ENCODE data around the gene STRIP1.

The STRIP1 gene

DNA sequence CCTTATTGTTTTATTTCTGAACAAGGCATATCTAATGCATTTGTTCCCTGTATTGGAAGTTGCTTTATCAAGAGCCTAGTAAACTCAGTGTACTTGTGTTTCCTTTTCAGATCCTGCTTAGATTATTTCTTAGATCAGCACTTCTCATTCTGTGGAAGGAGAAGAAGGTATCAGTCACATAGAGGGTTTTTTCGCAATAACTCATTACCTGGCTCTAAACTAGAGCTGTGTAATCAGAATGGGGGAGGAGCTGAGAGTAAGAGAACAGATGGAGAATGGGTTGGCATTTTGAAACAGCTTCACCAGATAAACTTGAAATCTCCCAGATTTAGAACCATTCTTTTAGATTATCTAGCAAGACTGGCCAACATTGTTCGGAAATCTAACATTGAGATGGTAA is 38.9 kb upstream of the STRIP1 start:
- H3K4me1 ChIP-seq (ENCODE audit: control insufficient read depth in 1 of 2, insufficient read depth in 2 of 2, low read length in 2 of 2) = peaks cover 18 to 37% of the 10 kb centered on the region in 2 donors

DNA sequence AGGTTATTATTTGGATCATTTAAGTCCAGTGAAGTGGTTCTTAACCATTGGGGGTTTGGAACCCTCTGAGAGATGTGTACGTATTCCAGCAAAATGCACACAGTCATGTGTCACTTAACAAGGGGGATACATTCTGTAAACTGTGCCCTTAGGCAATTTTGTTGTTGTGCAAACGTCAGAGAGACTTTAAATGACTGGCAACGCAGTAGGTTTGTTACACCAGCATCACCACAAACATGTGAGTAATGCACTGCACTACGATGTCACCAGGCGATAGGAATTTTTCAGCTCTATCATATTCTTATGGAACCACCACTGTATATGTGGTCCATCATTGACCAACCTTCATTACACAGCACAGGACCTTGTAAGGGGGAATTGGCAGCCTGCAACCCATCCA is 37.9 kb upstream of the STRIP1 start:
- Histone ChIP-seq H3K4me3 (ENCODE audit: low read depth in 1 of 2, low read length in 2 of 2) (no peak overlapping the region), H3K27ac (ENCODE audit: low read depth, low read length) (no peak overlapping the region), H3K27me3 (ENCODE audit: control insufficient read depth in 1 of 2, insufficient read depth in 2 of 2, low read length in 2 of 2) (no peaks in the 10 kb centered on the region), H3K9ac (ENCODE audit: low read depth in 1 of 2, low read length in 2 of 2) (no peak overlapping the region), H3K9me3 (ENCODE audit: control insufficient read depth in 1 of 2, low read length in 2 of 2) (no peaks in the 10 kb centered on the region), H3K4me1 (ENCODE audit: control insufficient read depth in 1 of 2, insufficient read depth in 2 of 2, low read length in 2 of 2) (peaks cover 18 to 40% of the 10 kb centered on the region in 2 donors), H3K36me3 (ENCODE audit: control insufficient read depth in 1 of 2, insufficient read depth in 2 of 2, low read length in 2 of 2) (peaks cover 9 to 10% of the 10 kb centered on the region in 2 donors)

More for the DNA sequence above, 38.9 kb upstream of the STRIP1 start:
- Histone ChIP-seq H3K27me3 (ENCODE audit: control insufficient read depth in 1 of 2, insufficient read depth in 2 of 2, low read length in 2 of 2) (no peaks in the 10 kb centered on the region), H3K4me3 (ENCODE audit: low read depth in 1 of 2, low read length in 2 of 2) (no peak overlapping the region), H3K27ac (ENCODE audit: low read depth, low read length) (no peak overlapping the region), H3K9me3 (ENCODE audit: control insufficient read depth in 1 of 2, low read length in 2 of 2) (no peaks in the 10 kb centered on the region), H3K36me3 (ENCODE audit: control insufficient read depth in 1 of 2, insufficient read depth in 2 of 2, low read length in 2 of 2) (peaks cover 8 to 9% of the 10 kb centered on the region in 2 donors), H3K9ac (ENCODE audit: low read depth in 1 of 2, low read length in 2 of 2) (no peak overlapping the region)

DNA sequence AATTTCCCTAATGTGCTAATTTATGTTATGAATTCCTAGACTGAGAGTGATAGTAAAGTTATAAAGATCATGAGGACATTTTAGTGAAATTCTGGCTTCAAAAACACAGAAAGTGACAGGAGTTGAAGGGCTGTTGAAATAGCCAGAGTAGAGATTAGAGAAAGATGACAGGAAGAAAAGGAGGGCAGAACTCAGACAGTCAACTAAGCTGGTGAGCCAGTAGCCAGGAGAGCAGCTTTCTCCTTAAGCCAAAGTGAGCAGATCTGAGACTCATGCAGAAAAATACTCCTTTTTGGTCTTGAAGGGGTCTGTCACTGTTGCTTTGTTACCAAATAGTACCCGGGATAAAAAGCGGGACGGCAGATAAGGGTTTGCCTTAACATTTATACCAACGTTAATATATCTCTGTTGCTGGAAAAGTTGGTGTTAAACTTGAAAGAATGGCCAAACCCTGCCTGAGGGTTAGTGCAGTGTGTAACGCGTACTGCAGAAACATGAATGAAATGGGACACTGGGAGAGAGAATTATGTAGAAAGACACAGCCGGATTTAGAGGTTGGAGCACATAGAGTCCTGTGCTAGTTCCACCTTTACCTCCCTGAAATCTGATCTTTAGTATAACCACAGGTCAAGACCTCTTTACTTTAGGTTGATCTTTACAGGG is 37.1 kb upstream of the STRIP1 start:
- H3K36me3 ChIP-seq (ENCODE audit: control insufficient read depth in 1 of 2, insufficient read depth in 2 of 2, low read length in 2 of 2) = peaks cover 10 to 12% of the 10 kb centered on the region in 2 donors
- H3K27ac ChIP-seq (ENCODE audit: low read depth, low read length) = no peak overlapping the region
- H3K27me3 ChIP-seq (ENCODE audit: control insufficient read depth in 1 of 2, insufficient read depth in 2 of 2, low read length in 2 of 2) = no peaks in the 10 kb centered on the region
- no peak overlapping the region for H3K4me3 ChIP-seq (ENCODE audit: low read depth in 1 of 2, low read length in 2 of 2)
- H3K4me1 ChIP-seq (ENCODE audit: control insufficient read depth in 1 of 2, insufficient read depth in 2 of 2, low read length in 2 of 2) = peaks cover 18 to 43% of the 10 kb centered on the region in 2 donors
- H3K9ac ChIP-seq (ENCODE audit: low read depth in 1 of 2, low read length in 2 of 2) = no peak overlapping the region
- no peaks in the 10 kb centered on the region for H3K9me3 ChIP-seq (ENCODE audit: control insufficient read depth in 1 of 2, low read length in 2 of 2)

DNA sequence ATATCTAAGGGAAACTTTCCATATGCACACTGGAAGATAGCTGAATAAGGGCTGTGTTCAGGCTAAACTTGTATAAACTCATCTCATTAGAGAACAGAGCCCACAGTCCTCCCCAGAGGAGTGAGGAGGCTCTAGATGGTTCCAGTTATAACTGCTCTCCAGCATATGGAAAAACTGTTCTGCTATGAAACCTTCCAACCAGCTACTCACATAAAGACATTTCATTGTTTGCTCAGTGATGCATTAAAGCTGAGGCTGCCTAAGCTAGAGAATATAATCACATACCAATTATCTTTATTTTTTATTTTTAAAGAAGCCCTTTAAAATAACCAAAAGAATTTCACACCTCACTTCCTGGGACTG is 36.6 kb upstream of the STRIP1 start:
- Histone ChIP-seq H3K27ac (ENCODE audit: low read depth, low read length) (no peak overlapping the region), H3K36me3 (ENCODE audit: control insufficient read depth in 1 of 2, insufficient read depth in 2 of 2, low read length in 2 of 2) (peaks cover 10 to 12% of the 10 kb centered on the region in 2 donors), H3K9me3 (ENCODE audit: control insufficient read depth in 1 of 2, low read length in 2 of 2) (no peaks in the 10 kb centered on the region), H3K4me1 (ENCODE audit: control insufficient read depth in 1 of 2, insufficient read depth in 2 of 2, low read length in 2 of 2) (peaks cover 18 to 46% of the 10 kb centered on the region in 2 donors), H3K4me3 (ENCODE audit: low read depth in 1 of 2, low read length in 2 of 2) (no peak overlapping the region), H3K9ac (ENCODE audit: low read depth in 1 of 2, low read length in 2 of 2) (no peak overlapping the region), H3K27me3 (ENCODE audit: control insufficient read depth in 1 of 2, insufficient read depth in 2 of 2, low read length in 2 of 2) (no peaks in the 10 kb centered on the region)

DNA sequence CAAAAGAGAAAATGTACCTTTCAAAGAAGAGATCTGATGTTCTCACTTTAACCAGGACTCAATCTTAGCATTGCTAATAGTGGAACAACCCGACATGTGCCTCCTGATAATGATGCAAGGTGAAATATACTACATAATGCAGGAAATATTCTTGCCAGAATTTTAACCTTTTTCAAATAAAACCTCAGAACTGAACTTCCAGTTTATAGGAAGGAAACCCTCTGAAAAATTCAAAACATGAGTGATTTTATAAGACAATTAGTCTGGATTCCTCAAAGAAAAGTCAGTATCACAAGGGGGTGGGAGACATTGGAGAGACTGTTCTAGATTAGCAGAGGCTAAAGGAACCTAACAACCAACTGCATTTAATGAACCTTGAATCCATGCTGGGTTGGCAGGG is 31.7 kb upstream of the STRIP1 start:
- Histone ChIP-seq H3K4me1 (ENCODE audit: control insufficient read depth in 1 of 2, insufficient read depth in 2 of 2, low read length in 2 of 2) (peaks cover 26 to 45% of the 10 kb centered on the region in 2 donors), H3K9me3 (ENCODE audit: control insufficient read depth in 1 of 2, low read length in 2 of 2) (no peaks in the 10 kb centered on the region), H3K27ac (ENCODE audit: low read depth, low read length) (no peak overlapping the region), H3K36me3 (ENCODE audit: control insufficient read depth in 1 of 2, insufficient read depth in 2 of 2, low read length in 2 of 2) (peaks cover 4 to 8% of the 10 kb centered on the region in 2 donors), H3K4me3 (ENCODE audit: low read depth in 1 of 2, low read length in 2 of 2) (no peak overlapping the region), H3K27me3 (ENCODE audit: control insufficient read depth in 1 of 2, insufficient read depth in 2 of 2, low read length in 2 of 2) (no peaks in the 10 kb centered on the region), H3K9ac (ENCODE audit: low read depth in 1 of 2, low read length in 2 of 2) (no peak overlapping the region)

DNA sequence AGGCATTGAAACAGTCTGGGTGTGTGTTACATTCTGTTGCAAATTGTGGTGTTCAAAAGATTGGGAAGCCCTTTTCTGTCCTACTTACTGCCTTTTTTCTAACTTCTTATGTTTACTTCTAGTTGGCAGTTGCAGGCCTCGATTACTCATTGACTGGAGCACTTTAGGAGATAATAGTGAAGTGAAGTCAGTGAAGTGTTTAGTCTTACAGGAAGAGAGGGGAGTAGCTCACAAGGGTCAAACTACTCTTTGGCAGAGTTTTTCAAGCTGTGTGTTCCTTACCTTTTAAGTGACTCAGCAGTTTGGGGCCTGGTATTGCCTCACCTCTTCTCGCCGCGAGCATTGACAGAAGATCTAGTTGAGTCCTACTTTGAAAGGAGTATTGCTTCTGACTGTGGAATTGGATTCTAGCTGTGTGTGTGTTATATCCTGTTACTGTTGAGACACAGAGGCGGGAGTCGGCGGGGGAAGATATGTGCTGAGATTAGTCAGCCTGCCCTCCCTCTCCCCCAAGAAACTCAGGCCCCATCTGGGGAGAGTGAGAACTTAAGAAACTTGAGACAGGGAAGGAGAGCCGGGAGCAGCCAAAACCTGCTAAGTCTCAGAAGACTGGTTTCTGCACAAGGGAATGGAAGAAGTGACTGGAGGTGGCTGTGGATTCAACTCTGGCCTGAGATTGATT is 30.5 kb upstream of the STRIP1 start:
- H3K4me3 ChIP-seq (ENCODE audit: low read depth in 1 of 2, low read length in 2 of 2) = peak overlapping the region; percentile 4 to 50
- peaks cover 4 to 11% of the 10 kb centered on the region in 2 donors for H3K36me3 ChIP-seq (ENCODE audit: control insufficient read depth in 1 of 2, insufficient read depth in 2 of 2, low read length in 2 of 2)
- no peaks in the 10 kb centered on the region for H3K27me3 ChIP-seq (ENCODE audit: control insufficient read depth in 1 of 2, insufficient read depth in 2 of 2, low read length in 2 of 2)
- peak overlapping the region; percentile 0 to 48 for H3K9ac ChIP-seq (ENCODE audit: low read depth in 1 of 2, low read length in 2 of 2)
- peak overlapping the region; percentile 22 for H3K27ac ChIP-seq (ENCODE audit: low read depth, low read length)
- peaks cover 26 to 43% of the 10 kb centered on the region in 2 donors for H3K4me1 ChIP-seq (ENCODE audit: control insufficient read depth in 1 of 2, insufficient read depth in 2 of 2, low read length in 2 of 2)
- no peaks in the 10 kb centered on the region for H3K9me3 ChIP-seq (ENCODE audit: control insufficient read depth in 1 of 2, low read length in 2 of 2)

DNA sequence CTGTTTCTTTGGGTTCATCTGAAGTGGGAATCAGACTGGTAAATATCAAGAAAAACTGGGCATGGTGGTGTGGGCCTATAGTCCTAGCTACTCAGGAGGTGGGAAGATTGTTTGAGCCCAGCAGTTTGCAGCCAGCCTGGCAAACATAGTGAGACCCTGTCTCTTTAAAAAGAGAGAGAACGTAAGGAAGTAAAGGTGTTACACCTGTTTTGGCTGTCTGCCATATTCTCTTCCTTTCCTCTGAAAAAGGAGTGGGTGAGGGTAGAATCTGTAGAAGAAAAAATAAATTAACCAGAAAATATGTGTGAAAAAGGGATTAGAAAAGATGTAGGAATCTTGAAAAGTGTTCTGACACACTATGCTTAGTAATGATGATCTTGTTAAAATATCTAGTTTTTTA is 29.8 kb upstream of the STRIP1 start:
- no peaks in the 10 kb centered on the region for H3K27me3 ChIP-seq (ENCODE audit: control insufficient read depth in 1 of 2, insufficient read depth in 2 of 2, low read length in 2 of 2)
- H3K36me3 ChIP-seq (ENCODE audit: control insufficient read depth in 1 of 2, insufficient read depth in 2 of 2, low read length in 2 of 2) = peaks cover 11 to 18% of the 10 kb centered on the region in 2 donors
- peak overlapping the region in 1 of 2 donors; percentile 48 for H3K9ac ChIP-seq (ENCODE audit: low read depth in 1 of 2, low read length in 2 of 2)
- H3K27ac ChIP-seq (ENCODE audit: low read depth, low read length) = peak overlapping the region; percentile 22
- H3K4me3 ChIP-seq (ENCODE audit: low read depth in 1 of 2, low read length in 2 of 2) = peak overlapping the region in 1 of 2 donors; percentile 50
- H3K4me1 ChIP-seq (ENCODE audit: control insufficient read depth in 1 of 2, insufficient read depth in 2 of 2, low read length in 2 of 2) = peaks cover 26 to 43% of the 10 kb centered on the region in 2 donors
- H3K9me3 ChIP-seq (ENCODE audit: control insufficient read depth in 1 of 2, low read length in 2 of 2) = no peaks in the 10 kb centered on the region

DNA sequence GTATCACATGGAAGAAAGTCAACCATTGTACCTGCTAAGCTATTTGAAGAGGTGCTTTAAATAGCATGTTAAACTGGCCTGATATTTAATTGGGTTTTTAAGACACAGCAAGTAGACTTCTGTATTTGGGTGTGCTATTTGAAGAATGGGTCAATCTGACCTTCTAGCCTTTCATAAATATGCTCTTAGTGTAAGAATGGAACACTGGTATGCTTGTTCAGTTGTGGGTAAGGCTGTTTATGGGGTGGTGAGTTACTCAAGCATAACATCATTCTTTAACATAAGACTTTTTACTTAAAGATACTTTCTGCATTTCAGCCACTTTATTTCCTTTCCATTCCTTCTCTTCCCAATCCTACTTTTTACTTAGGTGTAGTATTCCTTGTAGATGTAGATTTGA is 28.5 kb upstream of the STRIP1 start:
- no peak overlapping the region for H3K4me3 ChIP-seq (ENCODE audit: low read depth in 1 of 2, low read length in 2 of 2)
- no peak overlapping the region for H3K27ac ChIP-seq (ENCODE audit: low read depth, low read length)
- peaks cover 26 to 43% of the 10 kb centered on the region in 2 donors for H3K4me1 ChIP-seq (ENCODE audit: control insufficient read depth in 1 of 2, insufficient read depth in 2 of 2, low read length in 2 of 2)
- H3K9ac ChIP-seq (ENCODE audit: low read depth in 1 of 2, low read length in 2 of 2) = no peak overlapping the region
- no peaks in the 10 kb centered on the region for H3K27me3 ChIP-seq (ENCODE audit: control insufficient read depth in 1 of 2, insufficient read depth in 2 of 2, low read length in 2 of 2)
- no peaks in the 10 kb centered on the region for H3K9me3 ChIP-seq (ENCODE audit: control insufficient read depth in 1 of 2, low read length in 2 of 2)
- peaks cover 24 to 32% of the 10 kb centered on the region in 2 donors for H3K36me3 ChIP-seq (ENCODE audit: control insufficient read depth in 1 of 2, insufficient read depth in 2 of 2, low read length in 2 of 2)

DNA sequence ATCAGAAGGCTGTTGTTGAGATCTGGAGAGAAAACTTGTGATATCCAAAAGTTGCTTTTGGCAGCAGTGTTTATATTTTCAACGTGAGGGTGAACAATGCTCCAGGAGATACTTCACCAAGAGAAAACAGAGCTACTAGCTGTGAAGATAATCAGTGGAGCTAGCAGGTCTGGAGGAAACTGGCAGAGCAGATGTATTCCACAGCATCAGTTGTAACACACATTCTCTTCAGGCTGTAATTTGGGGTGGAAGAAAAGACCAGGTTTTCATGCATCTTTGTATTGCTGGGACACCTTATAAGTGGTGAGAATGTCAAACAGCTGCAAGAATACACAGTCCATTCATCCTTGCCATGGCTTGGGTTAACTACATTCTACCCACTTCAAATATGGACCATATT is 27.9 kb upstream of the STRIP1 start:
- H3K27me3 ChIP-seq (ENCODE audit: control insufficient read depth in 1 of 2, insufficient read depth in 2 of 2, low read length in 2 of 2) = no peaks in the 10 kb centered on the region
- peaks cover 26 to 40% of the 10 kb centered on the region in 2 donors for H3K4me1 ChIP-seq (ENCODE audit: control insufficient read depth in 1 of 2, insufficient read depth in 2 of 2, low read length in 2 of 2)
- H3K27ac ChIP-seq (ENCODE audit: low read depth, low read length) = no peak overlapping the region
- H3K9me3 ChIP-seq (ENCODE audit: control insufficient read depth in 1 of 2, low read length in 2 of 2) = no peaks in the 10 kb centered on the region
- H3K4me3 ChIP-seq (ENCODE audit: low read depth in 1 of 2, low read length in 2 of 2) = no peak overlapping the region
- peaks cover 30 to 32% of the 10 kb centered on the region in 2 donors for H3K36me3 ChIP-seq (ENCODE audit: control insufficient read depth in 1 of 2, insufficient read depth in 2 of 2, low read length in 2 of 2)
- no peak overlapping the region for H3K9ac ChIP-seq (ENCODE audit: low read depth in 1 of 2, low read length in 2 of 2)

DNA sequence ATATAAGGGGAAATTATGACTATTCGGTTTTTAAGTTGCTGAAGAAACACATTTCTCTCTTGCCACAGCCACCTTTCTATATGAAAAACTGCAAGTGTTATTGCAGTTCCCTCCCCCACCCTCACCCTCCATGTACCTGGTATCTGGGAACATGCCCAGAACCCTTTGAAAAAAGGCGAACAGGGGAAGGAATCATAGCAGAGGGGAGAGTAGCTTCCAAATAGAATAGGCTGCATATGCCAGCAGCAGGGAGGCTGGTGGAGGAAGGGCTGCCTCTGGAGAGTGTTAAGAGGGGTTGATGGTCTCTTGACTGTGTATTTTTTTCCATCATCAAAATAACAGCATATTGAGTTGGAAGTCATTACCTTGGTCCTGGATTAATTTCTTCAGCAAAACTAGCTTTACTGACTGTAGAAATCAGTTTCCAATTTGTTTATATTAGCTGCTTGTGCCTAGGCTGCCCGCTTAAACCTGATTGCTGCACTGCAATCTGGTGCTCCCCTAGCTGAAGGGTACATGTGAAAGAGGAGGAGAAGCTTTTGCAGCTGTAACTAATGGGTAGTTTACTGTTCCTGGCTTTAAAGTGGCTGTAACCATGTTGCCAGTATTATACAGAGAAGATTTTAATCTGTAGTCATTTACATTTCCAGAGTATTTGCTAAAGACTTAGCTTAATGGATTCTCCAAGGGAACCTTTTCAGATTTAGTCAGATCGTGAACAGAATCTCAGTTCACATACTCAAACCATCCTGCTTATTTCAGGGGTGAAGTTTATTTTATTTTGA is 27.2 kb upstream of the STRIP1 start:
- H3K4me3 ChIP-seq (ENCODE audit: low read depth in 1 of 2, low read length in 2 of 2) = no peak overlapping the region
- no peaks in the 10 kb centered on the region for H3K9me3 ChIP-seq (ENCODE audit: control insufficient read depth in 1 of 2, low read length in 2 of 2)
- H3K36me3 ChIP-seq (ENCODE audit: control insufficient read depth in 1 of 2, insufficient read depth in 2 of 2, low read length in 2 of 2) = peaks cover 33 to 39% of the 10 kb centered on the region in 2 donors
- peaks cover 26 to 37% of the 10 kb centered on the region in 2 donors for H3K4me1 ChIP-seq (ENCODE audit: control insufficient read depth in 1 of 2, insufficient read depth in 2 of 2, low read length in 2 of 2)
- no peak overlapping the region for H3K9ac ChIP-seq (ENCODE audit: low read depth in 1 of 2, low read length in 2 of 2)
- no peaks in the 10 kb centered on the region for H3K27me3 ChIP-seq (ENCODE audit: control insufficient read depth in 1 of 2, insufficient read depth in 2 of 2, low read length in 2 of 2)
- no peak overlapping the region for H3K27ac ChIP-seq (ENCODE audit: low read depth, low read length)

All from duodenal mucosa (tissue), 2 donors.